Coronary artery (tissue), 2 donors: Measurements from ENCODE around the gene PLXNA2.

Experiments used
- DNase-seq: peaks from one replicate; pipeline ENCODE4 v3.0.0-alpha.2; 2017; ENCODE audit warnings: low spot score
- H3K27ac ChIP-seq, 2 donors: fragments of 200-600 bp; sonication (generic); one replicate each; pipeline ENCODE4 v1.5.1; 2016 to 2019
- H3K4me3 ChIP-seq: fragments of 200-600 bp; sonication (generic); 2 replicates; pipeline ENCODE4 v1.5.1; 2016; ENCODE audit warnings: mild to moderate bottlenecking, moderate library complexity
- TF ChIP-seq, protein P1 (sequence below): fragments of 200-600 bp; sonication (generic); IDR thresholded peaks from one replicate; pipeline ENCODE4 v1.5.1; 2019; ENCODE audit warnings: antibody characterized with exemption

PLXNA2 gene

DNA sequence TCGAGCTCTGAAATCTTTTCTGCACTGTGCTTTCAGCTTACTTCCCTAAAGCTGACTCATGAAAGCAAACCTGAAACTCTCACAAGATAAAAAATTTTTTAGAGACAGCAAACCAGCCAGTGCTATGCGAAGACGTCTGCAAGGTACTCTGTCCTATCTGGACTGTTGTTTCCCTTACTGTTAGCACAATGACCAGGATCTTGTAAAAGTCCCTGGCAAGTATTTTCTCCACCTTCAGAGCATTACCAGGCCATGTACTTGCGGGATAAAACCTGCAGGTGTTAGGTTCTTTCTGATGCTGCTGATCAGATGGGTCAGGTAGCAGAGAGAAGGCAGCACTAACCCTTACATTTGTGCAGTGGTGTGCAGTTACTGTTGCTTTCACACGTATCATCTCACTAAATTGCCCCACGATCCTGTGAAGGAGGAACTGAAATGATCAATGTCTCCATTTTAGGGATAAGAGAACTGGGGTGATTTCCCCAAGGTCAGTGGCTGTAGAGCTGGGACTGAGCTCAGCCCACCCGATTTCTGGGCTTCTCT, 56.6 kb downstream of the PLXNA2 start:
- no peak overlapping the region for H3K27ac ChIP-seq
- TF ChIP-seq, protein P1, sequence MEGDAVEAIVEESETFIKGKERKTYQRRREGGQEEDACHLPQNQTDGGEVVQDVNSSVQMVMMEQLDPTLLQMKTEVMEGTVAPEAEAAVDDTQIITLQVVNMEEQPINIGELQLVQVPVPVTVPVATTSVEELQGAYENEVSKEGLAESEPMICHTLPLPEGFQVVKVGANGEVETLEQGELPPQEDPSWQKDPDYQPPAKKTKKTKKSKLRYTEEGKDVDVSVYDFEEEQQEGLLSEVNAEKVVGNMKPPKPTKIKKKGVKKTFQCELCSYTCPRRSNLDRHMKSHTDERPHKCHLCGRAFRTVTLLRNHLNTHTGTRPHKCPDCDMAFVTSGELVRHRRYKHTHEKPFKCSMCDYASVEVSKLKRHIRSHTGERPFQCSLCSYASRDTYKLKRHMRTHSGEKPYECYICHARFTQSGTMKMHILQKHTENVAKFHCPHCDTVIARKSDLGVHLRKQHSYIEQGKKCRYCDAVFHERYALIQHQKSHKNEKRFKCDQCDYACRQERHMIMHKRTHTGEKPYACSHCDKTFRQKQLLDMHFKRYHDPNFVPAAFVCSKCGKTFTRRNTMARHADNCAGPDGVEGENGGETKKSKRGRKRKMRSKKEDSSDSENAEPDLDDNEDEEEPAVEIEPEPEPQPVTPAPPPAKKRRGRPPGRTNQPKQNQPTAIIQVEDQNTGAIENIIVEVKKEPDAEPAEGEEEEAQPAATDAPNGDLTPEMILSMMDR: no peak
- H3K4me3 ChIP-seq: no peak overlapping the region
- no peak for DNase-seq

DNA sequence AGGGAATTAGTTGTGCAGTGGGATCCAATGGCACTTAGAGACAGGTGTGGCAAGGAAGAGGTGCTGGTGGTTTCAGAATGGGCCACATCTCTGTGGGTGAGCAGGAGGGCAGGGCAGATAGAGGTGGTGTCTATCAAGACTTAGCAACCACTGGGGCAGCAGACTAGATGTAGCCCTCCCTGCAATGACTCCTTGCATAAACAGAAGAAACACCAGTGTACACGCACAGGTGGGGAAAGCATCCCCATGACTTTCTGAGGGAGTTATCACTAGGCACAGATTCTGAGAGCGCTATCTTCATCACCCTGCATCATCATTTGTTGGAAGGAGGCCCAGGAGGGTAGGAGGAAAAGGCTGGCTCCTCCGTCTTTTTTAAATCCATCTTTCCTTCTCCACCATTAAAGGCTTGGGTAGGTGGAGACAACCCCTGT, 58.4 kb downstream of the PLXNA2 start:
- TF ChIP-seq, protein P1: no peak
- no peak for DNase-seq
- no peak overlapping the region for H3K27ac ChIP-seq
- no peak overlapping the region for H3K4me3 ChIP-seq

DNA sequence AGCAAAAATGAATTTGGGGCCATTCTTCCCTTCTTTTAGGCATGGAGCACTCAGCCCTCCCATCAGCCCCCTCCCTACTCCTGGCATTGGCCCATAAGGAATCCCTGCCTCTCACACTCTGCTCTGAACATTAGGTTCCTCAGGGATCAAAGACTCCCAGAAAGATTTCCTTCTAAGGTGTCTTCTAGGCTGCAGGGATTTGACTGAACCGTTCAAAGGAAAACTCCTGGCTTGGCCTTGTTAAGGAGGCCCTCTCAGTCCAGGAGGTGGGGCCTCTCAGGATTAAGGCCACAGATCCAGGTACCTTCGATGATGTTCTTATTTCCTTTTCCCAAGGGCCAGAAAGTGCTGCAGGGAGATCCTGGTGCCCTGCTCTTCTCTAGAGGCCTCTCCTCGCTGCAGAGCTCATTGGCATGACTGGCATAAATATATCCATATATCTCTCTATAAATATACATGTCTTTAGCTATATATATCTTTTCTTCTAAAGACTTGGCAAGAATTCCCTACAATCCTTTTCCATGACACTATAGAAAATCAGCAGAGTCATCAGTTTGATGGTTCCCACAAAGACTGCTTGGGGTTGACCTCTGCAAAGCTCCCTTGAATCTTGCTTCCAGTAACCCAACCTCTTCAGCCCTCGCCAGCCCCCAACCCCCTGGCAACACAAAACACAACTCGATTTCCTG, 59.1 kb downstream of the PLXNA2 start:
- TF ChIP-seq, protein P1: no peak
- no peak for DNase-seq
- H3K27ac ChIP-seq: peak overlapping the region; percentile 2 to 63

DNA sequence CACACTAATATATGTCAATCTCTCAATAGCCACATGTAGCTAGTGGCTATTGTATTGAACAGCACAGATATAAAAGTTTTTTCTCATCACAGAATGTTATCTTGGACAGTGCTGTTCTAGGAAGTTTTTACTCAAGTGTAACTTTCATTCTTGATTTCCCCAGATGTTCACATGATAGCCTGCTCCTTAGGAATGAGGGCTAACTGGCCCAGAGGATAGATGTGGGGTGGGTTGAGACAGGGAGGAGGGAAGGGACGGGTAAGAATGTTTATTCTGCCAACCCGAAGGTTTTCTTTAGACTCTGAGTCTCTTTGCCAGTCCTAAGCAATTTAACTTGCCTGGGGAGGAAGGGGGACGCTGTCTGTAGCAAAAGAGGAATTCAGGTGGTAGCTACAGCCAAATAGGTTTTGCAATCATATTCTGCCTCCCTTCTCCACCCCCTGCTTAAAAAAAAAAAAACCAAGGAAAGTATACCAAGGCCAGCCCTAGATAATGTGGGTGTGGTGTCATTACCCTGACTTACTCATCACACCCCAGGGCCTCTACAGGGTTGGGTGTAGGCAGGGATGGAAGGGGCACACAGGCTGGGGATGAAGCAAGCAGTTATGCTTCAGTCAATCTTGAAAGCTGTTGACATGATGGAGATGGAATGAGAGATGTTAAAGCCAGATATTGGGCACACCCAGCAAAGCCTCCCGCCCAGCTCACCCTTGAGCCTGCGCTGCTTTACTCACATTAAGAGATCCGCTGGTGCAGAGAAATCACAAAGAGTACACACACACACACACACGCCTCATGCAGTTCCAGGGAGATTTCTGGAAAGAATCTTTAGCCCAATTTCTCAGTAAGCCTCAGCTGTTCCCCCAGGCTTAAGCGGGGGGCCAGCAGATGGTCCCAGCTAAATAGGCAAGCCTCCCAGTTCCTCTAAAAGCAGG, 59.9 kb downstream of the PLXNA2 start:
- TF ChIP-seq, protein P1: no peak
- no peak overlapping the region for H3K4me3 ChIP-seq
- H3K27ac ChIP-seq: peak overlapping the region; percentile 14 to 73
- no peak for DNase-seq

More for the DNA sequence above, 59.1 kb downstream of the PLXNA2 start:
- no peak overlapping the region for H3K4me3 ChIP-seq

DNA sequence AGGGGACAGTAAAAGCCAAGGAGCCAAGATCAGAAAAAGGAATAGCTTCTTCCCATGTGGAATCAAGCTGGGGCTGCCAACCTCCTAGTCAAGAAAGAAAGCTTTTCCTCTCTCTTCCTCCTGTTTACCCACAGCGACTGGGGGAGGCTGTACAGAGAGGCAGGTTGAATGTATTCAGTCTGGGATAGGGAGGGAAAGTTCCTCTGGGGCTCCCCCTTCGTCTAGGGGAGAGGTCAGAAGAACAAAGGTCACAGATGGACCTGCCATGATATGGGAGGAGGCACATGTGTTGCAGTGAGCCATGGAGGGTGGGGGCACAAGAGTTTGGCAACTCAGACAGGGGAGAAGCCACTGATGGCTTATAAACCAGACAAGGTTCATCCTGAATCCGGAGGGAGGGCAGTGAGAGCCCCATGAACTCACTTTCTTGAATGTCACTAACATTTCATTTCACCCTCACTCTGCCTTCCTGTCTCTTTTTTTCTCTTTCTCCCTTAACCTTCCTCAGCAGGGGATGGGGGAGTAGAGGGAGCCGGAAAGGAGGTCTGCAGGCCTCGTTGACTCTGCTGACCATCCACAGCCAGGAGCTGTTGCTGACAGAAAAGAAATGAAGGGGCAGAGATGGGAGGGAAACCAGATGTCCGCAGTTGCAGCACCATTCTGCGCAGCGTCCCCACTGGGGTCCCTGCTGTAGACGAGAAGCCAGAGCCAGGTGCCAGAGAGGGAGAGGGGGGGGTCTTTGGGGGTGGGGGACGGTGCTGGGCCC, 61.1 kb downstream of the PLXNA2 start:
- DNase-seq: no peak
- peak overlapping the region in 1 of 2 donors; percentile 8 for H3K27ac ChIP-seq
- TF ChIP-seq, protein P1: no peak

DNA sequence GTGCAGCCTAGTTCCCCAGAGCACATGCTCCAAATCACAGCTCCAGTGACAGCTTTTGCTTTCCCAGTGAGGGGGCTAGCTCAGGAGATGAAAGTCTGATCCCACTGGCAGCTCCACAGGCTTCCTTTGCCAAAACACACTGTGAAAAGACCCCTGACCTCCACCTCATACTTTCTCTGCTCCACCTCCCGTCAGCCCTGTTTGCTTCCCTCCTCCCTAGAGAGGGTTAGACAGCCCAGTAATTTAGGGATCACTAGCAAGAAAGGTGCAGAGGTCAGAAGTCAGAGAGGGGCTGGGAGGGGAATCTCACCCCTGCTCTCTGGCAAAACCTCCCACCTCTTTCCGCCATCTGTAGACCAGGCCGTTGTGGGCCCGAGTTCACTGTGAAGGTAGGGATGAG, 62.8 kb downstream of the PLXNA2 start:
- no peak overlapping the region for H3K4me3 ChIP-seq
- H3K27ac ChIP-seq: peak overlapping the region in 1 of 2 donors; percentile 47
- DNase-seq: no peak

More for the DNA sequence above, 61.1 kb downstream of the PLXNA2 start:
- H3K4me3 ChIP-seq: no peak overlapping the region

More for the DNA sequence above, 62.8 kb downstream of the PLXNA2 start:
- TF ChIP-seq, protein P1: no peak
